GM18502 (cell line): ENCODE data around the gene KIFBP.
"Not testable (repeated sequence)": the region's sequence is repeated elsewhere in the genome, so short reads cannot be mapped to it uniquely, and the experiment has no call there.

Experiments used
- ATAC-seq: cut with Tn5 transposase; IDR thresholded peaks from one replicate; pipeline ENCODE4 v1.9.1; 2021; ENCODE audit warnings: mild to moderate bottlenecking; ENCODE audit not compliant: unreplicated experiment, poor library complexity

Gene KIFBP

GRCh38 chr10:68988530-68989316, at the start of gene KIFBP:
KIFBP (plus strand) TSS chr10:68988803; CDS start chr10:68988833, 30 bp downstream.
- peak; percentile 76 for ATAC-seq

- no peak for ATAC-seq
These were observed 49.7 kb upstream of the KIFBP start for GRCh38 chr10:68938884-68939283.

- not testable (repeated sequence) for ATAC-seq
These were observed 47.7 kb upstream of the KIFBP start for GRCh38 chr10:68940917-68941316.

GRCh38 chr10:68950598-68950997, 38.0 kb upstream of the KIFBP start:
- ATAC-seq = no peak

GRCh38 chr10:68954904-68955303, 33.7 kb upstream of the KIFBP start:
- ATAC-seq = no peak

GRCh38 chr10:68955355-68955831, 33.2 kb upstream of the KIFBP start:
- peak; percentile 14 for ATAC-seq

DNA sequence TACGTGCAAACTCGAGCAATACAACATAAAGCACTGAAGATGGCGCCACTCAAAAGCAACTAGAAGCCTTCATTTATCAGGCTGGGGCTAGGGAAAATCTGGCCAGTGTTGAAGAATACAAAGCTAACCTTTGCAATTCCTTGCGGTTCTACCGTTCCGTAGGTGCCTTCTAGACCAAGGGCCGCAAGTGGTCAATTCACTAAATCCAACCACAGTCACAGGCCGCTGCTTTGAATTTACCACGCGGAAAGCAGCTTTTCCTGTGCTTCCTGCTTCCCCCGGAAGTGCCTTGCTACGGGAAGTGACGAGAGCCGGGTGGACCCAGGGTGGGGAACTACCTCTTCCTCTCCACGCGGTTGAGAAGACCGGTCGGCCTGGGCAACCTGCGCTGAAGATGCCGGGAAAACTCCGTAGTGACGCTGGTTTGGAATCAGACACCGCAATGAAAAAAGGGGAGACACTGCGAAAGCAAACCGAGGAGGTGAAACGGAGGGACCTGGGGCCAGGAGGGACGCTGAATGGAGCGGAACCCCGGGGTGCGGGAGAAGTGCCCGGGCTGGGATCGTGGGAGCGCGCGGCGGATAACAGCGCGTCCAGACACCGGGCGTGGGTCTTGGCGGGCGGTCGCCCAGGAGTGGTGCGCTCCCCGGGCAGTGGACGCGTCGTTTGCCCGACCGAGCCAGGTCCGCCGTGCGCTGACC, 32.6 kb upstream of the KIFBP start, which contains the start of gene DDX21:
DDX21 (plus strand) TSS at position 339 of the 701 bp plus-strand sequence; CDS start at position 395, 56 bp downstream.
- ATAC-seq = peak; percentile 88

DNA sequence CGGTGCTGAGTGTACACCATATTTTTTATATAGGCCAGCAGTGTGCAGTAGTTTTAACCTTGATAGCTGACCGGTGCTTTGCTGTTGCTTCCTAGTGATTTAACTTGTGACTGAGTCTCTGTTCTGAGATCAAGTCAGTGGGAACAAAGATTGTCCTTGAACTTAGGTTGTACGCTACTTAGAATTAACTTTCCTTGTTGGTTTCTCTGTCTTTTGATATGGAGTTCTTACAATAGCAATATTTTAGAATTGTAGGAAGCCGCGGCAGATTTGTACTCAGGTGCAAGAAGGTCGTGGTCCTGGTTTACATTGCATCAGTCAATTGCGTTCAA, 31.4 kb upstream of the KIFBP start:
- ATAC-seq = no peak

GRCh38 chr10:68957654-68958053, 30.9 kb upstream of the KIFBP start:
- no peak for ATAC-seq

DNA sequence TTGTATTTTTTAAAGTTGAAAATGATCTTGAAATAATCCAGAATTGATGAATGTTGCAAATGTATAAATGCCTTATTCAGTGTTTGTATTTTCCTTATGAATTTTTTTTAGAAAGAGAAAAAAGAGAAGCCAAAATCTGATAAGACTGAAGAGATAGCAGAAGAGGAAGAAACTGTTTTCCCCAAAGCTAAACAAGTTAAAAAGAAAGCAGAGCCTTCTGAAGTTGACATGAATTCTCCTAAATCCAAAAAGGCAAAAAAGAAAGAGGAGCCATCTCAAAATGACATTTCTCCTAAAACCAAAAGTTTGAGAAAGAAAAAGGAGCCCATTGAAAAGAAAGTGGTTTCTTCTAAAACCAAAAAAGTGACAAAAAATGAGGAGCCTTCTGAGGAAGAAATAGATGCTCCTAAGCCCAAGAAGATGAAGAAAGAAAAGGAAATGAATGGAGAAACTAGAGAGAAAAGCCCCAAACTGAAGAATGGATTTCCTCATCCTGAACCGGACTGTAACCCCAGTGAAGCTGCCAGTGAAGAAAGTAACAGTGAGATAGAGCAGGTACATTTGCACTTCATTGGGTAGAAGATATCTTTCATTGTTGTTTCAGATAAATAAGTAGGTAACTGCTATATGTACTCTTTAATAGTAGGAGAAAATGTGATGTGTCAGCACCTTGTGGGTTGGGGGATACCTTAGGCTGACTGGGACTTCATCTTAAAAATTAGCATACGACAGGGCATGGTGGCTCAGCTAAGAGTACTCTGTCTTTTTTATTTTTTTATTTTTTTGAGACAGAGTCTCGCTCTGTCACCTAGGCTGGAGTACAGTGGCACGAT, 28.7 kb upstream of the KIFBP start:
- no peak for ATAC-seq

DNA sequence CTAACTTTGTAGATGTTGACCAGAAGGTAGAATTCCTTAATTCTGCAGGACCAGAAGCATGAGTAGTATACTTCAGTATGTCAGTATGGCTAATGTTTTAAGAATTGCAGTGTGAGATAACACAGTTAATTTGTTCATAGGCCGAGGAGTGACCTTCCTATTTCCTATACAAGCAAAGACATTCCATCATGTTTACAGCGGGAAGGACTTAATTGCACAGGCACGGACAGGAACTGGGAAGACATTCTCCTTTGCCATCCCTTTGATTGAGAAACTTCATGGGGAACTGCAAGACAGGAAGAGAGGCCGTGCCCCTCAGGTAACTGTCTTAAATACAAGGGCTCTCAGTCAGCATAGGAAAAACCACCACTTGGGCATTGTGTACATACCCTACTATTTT, 25.5 kb upstream of the KIFBP start:
- ATAC-seq = no peak

GRCh38 chr10:68973975-68974374, 14.6 kb upstream of the KIFBP start:
- ATAC-seq = no peak

DNA sequence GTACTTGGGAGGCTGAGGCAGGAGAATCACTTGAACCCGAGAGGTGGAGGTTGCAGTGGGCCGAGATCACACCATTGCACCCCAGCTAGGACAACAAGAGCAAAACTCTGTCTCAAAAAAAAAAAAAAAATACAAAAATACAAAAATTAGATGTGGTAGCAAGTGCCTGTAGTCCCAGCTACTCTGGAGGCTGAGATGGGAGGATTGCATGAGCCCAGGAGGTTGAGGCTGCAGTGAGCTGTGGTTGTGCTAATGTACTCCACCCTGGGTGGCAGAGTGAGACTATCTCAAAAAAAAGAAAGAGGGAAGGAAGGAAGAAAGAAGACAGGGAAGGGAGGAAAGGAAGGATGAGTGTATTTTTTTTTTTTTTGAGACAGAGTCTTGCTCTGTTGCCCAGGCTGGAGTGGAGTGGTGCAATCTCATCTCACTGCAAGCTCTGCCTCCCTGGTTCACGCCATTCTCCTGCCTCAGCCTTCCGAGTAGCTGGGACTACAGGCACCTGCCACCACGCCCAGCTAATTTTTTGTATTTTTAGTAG, 12.6 kb upstream of the KIFBP start:
- not testable (repeated sequence) for ATAC-seq

DNA sequence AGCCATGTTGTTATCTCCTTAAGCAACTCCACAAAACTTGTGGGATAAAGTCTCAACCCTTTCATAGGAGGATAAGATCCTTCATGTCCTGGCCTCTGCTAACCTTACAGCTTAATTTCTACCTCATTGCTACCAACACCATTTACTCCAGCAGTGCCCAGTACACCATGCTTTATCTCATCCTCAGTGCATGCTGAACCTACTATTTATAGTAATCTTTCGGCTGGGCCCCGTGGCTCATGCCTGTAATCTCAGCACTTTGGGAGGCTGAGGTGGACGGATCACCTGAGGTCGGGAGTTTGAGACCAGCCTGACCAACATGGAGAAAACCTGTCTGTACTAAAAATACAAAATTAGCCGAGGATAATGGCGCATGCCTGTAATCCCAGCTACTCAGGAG, 8.9 kb upstream of the KIFBP start:
- not testable (repeated sequence) for ATAC-seq

GRCh38 chr10:68981074-68981473, 7.5 kb upstream of the KIFBP start:
- no peak for ATAC-seq

DNA sequence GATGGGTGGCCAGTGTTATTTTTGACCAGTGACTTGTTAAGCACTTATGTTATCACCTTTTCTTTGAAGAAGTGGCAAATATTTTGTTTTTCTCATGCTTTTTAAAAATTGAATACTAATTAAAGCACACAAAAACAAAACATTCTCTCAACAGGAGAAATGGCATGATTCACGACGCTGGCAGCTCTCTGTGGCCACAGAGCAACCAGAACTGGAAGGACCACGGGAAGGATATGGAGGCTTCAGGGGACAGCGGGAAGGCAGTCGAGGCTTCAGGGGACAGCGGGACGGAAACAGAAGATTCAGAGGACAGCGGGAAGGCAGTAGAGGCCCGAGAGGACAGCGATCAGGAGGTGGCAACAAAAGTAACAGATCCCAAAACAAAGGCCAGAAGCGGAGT, 6.2 kb upstream of the KIFBP start:
- no peak for ATAC-seq

GRCh38 chr10:68987611-68988010, 992 bp upstream of the KIFBP start:
- ATAC-seq = no peak

- no peak for ATAC-seq
These were observed 851 bp downstream of the KIFBP start for GRCh38 chr10:68989317-68989990.

GRCh38 chr10:68992636-68993440, 4.2 kb downstream of the KIFBP start:
- ATAC-seq = no peak
